Measurements from ENCODE around the gene DPP7.

- TF ChIP-seq CTCF (IDR thresholded peaks at IDR 0.05 in 2 of 3, conservative IDR thresholded peaks at IDR 0.05 in 1 of 3; ENCODE audit: borderline replicate concordance in 1 of 3, insufficient read depth in 1 of 3, low read depth in 2 of 3, low read length in 2 of 3), result no peak
- no peak for TF ChIP-seq EZH2phosphoT487 (IDR thresholded peaks at IDR 0.05; ENCODE audit: borderline replicate concordance)
- no peak for TF ChIP-seq POLR2A (IDR thresholded peaks at IDR 0.05; ENCODE audit: borderline replicate concordance, extremely low read depth, insufficient read depth, insufficient read length)
- TF ChIP-seq, protein P1, sequence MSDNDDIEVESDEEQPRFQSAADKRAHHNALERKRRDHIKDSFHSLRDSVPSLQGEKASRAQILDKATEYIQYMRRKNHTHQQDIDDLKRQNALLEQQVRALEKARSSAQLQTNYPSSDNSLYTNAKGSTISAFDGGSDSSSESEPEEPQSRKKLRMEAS (IDR thresholded peaks at IDR 0.05), result no peak
- TF ChIP-seq SIN3A (IDR thresholded peaks at IDR 0.05; ENCODE audit: low read depth), result no peak
- no peak for TF ChIP-seq SP1 (IDR thresholded peaks at IDR 0.05; ENCODE audit: low read depth)
- TF ChIP-seq JUND (IDR thresholded peaks at IDR 0.05), result no peak
- TF ChIP-seq YY1 (IDR thresholded peaks at IDR 0.05; ENCODE audit: extremely low read depth, insufficient replicate concordance, low read depth, low read length), result no peak
- TF ChIP-seq ZNF274 (IDR thresholded peaks at IDR 0.05; ENCODE audit: low read depth, low read length), result no peak
These were observed 32.2 kb downstream of the DPP7 start for GRCh38 chr9:137082222-137082924.
